ENCODE data around the gene HS1BP3.

HS1BP3 gene

GRCh38 chr2:20616341-20616871 is 34.5 kb downstream of the HS1BP3 start:
- no peak overlapping the region for H3K4me3 ChIP-seq (ENCODE audit: low read depth, low read length)
- DNase-seq (ENCODE audit: low read depth), result no peak
- no peak for TF ChIP-seq CTCF (IDR thresholded peaks at IDR 0.05; ENCODE audit: insufficient read depth, low read depth, low read length, missing control alignments)

- no peak overlapping the region for H3K4me3 ChIP-seq (ENCODE audit: low read depth, low read length)
- DNase-seq (ENCODE audit: low read depth), result no peak
- no peak for TF ChIP-seq CTCF (IDR thresholded peaks at IDR 0.05; ENCODE audit: insufficient read depth, low read depth, low read length, missing control alignments)
Observed at GRCh38 chr2:20615466-20616241, 35.2 kb downstream of the HS1BP3 start.

- TF ChIP-seq CTCF (IDR thresholded peaks at IDR 0.05; ENCODE audit: insufficient read depth, low read depth, low read length, missing control alignments), result no peak
- H3K4me3 ChIP-seq (ENCODE audit: low read depth, low read length), result no peak overlapping the region
- DNase-seq (ENCODE audit: low read depth), result no peak
Observed at GRCh38 chr2:20615068-20615465, 35.8 kb downstream of the HS1BP3 start.

- no peak for DNase-seq (ENCODE audit: low read depth)
- no peak overlapping the region for H3K4me3 ChIP-seq (ENCODE audit: low read depth, low read length)
- no peak for TF ChIP-seq CTCF (IDR thresholded peaks at IDR 0.05; ENCODE audit: insufficient read depth, low read depth, low read length, missing control alignments)
Observed at GRCh38 chr2:20614201-20615067, 36.5 kb downstream of the HS1BP3 start.

GRCh38 chr2:20612925-20613916 is 37.7 kb downstream of the HS1BP3 start:
- H3K4me3 ChIP-seq (ENCODE audit: low read depth, low read length), result no peak overlapping the region
- no peak for TF ChIP-seq CTCF (IDR thresholded peaks at IDR 0.05; ENCODE audit: insufficient read depth, low read depth, low read length, missing control alignments)
- no peak for DNase-seq (ENCODE audit: low read depth)

- no peak for DNase-seq (ENCODE audit: low read depth)
- no peak for TF ChIP-seq CTCF (IDR thresholded peaks at IDR 0.05; ENCODE audit: insufficient read depth, low read depth, low read length, missing control alignments)
Observed at GRCh38 chr2:20611844-20612356, 39.0 kb downstream of the HS1BP3 start.

More at GRCh38 chr2:20611844-20612356, 39.0 kb downstream of the HS1BP3 start:
- no peak overlapping the region for H3K4me3 ChIP-seq (ENCODE audit: low read depth, low read length)

Data from GM12865 (cell line).